Fibroblast of skin of scalp (primary cell): ENCODE results near the gene HABP4. TPM values are rescaled to one million over a fixed set of nuclear protein-coding genes. Genes with fewer than 3 reads are reported as not detected.

Experiments used
- DNase-seq: peaks from one replicate; pipeline ENCODE4 v3.0.0-alpha.2; 2013
- polyA plus RNA-seq, 2 experiments: library from polyadenylated mRNA; unstranded; fragments of 120-200 nt; gene quantifications; one replicate each; pipeline ENCODE4 v1.2.1, GENCODE V29; 2013; ENCODE audit not compliant: insufficient read length in 2 of 2

The HABP4 gene, protein sequence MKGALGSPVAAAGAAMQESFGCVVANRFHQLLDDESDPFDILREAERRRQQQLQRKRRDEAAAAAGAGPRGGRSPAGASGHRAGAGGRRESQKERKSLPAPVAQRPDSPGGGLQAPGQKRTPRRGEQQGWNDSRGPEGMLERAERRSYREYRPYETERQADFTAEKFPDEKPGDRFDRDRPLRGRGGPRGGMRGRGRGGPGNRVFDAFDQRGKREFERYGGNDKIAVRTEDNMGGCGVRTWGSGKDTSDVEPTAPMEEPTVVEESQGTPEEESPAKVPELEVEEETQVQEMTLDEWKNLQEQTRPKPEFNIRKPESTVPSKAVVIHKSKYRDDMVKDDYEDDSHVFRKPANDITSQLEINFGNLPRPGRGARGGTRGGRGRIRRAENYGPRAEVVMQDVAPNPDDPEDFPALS
- 12.5 TPM for polyA plus RNA-seq (2013, experiment 1 of 2; ENCODE audit: insufficient read length)
- 12.5 TPM for polyA plus RNA-seq (2013, experiment 2 of 2; ENCODE audit: insufficient read length)

DNA sequence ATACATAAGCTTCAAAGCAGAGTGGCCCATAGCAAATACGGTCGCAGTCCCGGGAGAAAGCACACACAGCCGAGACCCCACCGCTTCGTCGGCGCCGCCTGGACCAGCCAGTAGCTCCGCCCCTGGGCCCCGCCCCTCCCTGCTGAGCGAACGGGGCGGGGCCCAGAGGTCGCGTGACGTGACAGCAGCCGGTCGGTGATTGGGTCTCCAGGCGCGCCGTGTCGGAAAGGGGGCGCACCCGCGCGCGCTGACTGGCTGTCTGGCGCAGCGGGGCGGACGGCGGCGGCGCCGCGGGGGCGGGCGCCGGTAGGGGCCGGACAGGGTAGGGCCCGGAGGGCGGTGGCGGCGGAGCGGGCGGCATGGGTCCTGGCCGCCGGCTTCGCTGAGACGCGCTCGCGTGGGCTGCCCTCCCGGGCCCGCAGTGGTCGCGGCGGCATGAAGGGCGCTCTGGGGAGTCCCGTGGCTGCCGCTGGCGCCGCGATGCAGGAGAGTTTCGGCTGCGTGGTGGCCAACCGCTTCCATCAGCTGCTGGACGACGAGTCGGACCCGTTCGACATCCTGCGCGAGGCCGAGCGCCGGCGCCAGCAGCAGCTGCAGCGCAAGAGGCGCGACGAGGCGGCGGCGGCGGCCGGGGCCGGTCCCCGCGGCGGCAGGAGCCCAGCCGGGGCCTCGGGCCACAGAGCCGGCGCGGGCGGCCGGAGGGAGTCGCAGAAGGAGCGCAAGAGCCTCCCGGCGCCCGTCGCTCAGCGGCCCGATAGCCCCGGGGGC, at the start of gene HABP4:
HABP4 (plus strand) TSS at position 325 of the 768 bp plus-strand sequence; CDS start at position 436, 111 bp downstream.
- peak; percentile 95 for DNase-seq

DNA sequence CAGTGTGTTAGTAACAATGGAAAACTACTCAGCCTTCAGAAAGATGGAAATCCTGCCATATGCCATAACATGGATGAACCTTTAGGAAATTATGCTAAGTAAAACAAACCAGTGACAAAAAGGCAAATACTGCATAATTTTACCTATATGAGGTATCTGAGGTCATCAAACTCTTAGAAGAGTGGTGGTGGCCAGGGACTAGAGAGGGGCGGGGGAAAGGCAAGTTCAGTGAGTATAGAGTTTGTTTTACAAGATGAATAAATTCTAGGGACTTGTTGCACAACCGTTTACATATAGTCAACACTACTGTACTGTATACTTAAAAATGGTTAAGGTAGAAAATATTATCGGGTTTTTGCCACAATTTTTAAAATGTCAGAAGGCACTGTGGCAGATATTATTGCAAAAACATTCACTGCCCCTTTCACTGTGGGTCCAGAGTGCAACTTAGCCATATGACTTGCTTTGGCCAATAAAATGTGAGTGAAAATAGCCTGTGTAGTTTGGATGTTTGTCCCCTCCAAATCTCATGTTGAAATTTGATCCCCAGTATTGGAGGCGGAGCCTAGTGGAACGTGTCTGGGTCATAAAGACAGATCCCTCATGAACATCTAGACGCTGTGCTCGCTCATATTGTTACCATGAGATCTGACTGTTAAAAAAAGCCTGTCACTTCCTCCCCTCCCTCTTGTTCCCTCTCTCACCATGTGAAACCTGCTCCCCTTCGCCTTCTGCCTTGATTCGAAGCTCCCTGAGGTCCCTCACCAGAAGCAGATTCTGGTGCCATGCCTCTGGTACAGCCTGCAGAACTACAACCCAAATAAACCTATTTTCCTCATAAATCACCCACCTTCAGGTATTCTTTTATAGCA, 41.3 kb upstream of the HABP4 start:
- DNase-seq, result no peak

DNA sequence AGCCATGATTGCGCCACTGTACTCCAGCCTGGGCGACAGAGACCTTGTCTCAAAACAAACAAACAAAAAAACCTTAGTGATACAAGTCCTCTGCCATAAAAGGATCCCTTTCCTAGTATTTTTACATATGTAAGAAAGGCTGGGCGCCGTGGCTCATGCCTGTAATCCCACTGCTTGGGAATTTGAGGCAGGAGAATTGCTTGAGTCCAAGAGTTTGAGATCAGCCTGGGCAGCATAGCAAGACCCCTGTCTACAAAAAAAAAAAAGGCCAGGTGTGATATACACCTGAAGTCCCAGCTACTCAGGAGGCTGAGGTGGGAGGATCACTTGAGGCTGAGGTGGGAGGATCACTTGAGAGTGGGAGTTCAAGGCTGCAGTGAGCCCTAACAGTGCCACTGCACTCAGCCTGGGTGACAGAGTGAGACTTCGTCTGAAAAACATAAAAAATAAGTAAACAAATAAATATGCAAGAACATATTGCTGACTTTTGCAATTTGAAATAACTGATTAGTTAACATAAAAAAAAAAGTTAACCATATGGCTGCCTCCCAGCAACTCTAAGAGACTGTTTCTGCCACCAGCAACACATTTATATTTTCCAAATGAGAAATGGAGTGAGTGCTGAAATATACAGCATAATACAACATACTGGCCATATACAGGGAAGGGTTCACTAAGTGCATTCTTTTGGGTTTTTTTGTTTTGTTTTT, 38.7 kb upstream of the HABP4 start:
- no peak for DNase-seq

DNA sequence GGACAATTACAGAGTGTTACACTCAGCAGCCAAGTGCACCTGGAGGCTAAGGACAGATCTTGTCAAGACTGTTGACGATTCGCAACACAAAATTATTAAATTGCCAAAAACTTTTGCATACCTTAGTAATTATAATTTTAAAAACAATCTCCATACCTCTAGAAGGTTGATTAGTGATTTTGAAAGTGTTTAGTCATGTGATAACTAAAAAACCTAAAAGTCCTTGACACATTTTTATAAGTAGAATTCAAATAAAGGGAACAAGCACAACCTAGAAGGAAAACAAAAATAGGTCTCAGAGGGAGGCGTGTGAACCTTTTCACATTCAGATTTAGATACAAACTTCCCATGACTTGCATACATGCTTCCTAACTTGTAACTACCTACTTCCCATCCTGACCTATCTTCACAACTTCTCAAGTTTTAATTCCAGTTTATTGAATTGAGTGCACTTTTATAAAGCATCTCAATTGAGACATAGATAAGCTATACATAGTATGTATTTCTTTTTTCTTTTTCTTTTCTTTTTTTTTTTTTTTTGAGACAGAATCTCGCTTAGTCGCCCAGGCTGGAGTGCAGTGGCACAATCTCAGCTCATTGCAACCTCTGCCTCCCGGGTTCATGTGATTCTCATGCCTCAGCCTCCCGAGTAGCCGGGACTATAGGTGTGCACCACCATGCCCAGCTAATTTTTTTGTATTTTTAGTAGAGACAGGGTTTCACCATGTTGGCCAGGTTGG, 37.6 kb upstream of the HABP4 start:
- DNase-seq, result no peak

DNA sequence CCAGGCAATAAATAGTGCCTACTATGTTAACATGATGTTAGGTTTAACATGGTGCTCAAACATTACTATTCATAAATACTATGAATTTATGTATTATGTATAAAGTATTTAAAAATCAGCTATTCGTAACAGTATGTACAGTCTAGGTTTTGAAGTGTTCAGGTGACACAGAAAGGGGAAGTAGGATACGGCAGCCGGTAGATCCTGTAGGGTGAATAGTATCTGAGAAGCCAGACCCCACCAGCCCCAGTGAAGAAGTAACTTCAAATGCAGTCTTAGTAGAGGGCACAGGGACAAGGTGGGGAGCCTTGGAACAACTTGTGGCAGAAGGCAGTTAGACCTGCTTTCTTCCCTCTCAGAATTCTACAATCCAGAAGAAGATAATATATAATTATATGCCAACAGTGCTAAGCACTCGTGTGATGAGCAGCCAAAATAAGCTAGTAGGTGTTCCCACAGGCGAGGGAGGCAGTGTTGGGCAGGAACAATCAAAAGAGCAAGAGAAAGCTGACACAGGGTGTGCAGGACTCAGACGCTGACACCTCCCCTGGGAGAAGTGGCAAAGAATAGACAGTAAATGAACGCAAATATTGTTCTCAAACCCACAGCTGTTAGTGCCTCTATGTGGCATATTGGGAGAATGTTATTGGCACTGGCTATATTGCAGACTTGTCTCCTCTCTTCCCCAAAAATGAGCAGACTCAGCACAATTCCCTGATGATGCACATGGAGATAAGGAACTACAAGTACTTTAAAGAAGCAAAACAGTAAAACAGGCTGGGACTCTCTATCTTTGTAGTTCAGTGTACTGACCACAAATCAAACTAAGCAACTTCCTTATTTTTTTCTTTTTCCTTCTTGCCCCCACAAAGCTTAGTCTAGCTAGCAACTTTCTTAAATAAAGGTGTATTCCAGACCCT, 36.4 kb upstream of the HABP4 start:
- no peak for DNase-seq

DNA sequence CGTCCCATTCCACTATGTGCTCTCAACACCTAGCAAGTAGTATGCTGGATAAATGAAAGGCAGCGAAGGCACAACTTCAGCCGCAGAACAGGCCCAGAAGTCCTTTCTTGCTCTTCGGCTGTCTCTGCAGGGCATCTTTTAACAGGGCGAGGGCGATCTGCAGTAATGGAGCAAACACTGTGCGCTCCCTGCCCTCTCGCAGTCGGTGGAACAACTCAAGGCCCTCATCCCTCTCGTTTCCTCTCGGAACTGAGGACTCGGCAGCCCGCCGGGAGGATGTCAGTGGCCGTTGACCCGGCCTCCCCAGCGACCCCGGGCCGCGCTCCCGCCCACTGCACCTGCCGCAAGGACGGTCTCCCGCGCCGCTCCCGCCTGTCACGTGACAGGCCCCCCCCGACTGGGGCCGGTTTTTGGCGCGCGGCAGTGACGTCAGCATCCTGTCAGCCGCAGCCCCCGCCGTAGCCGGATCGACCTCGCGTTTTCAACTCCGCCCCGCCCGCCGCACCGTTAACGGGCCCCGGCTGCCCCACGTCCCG, 32.9 kb upstream of the HABP4 start:
- peak; percentile 82 for DNase-seq

DNA sequence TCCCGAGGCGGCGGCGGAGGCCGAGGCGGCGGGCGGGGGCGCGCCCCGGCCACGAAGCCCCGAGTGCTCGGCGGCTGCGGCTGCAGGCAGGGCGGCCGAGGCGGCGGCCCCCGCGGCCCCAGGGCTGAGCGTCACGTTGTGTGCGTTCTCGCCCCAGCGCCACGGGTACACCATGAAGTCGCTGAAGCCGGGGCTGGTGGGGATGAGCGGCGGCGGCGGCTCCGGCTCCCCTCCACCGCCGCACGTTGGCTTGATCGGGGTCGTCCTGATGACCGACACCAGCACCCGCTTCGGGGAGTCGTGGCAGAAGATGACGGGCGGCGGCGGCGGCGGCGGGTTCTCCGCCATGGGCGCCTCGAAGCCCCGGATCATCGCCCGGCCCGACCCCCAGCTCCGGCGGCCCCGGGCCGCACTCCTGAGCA, 32.3 kb upstream of the HABP4 start:
- no peak for DNase-seq

DNA sequence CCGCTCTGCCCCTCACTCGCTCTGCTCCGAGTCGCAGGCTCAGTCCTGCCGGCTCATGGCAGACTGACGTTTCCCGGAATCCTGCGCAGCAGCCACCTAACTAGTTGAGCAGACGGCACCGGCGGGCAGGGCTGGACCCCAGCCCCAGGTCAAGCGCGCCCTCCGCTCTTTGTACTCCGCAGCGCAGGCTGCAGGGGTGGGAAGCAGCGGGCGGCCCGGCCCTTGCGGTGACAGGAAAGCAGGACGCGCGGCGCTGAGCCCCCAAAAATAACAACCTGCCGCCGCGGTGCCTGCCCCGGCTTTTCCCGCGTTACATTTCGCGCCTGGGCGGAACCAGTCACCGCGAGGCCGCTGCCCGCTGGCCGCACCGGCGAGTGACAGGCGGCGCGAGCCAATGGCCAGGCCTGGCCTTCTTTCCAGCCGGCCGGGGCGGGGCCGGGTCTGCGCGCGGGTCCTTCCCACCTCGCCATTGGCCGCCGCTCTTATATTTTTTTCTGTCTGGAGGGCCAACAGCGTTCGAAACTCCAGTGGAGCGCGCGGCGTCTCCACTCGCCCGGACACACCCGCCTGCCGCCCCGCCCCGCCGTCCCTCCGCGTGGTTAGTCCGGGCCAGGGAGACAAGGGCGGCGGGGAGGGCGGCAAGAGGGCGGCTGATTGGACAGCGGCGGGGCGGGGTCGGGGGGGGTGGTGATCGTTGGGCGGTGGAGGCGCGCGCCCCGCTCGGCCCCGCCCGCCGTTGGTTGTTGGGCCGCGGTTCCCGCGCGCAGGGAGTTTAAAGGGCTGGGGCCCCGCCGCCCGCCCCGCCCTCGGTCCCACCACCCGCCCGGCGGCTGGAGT, 31.7 kb upstream of the HABP4 start, which contains the start of gene ZNF367:
ZNF367 (minus strand) TSS at position 288 of the 837 bp plus-strand sequence. CDS start 338 bp downstream, outside the sequence.
- peak; percentile 99 for DNase-seq

DNA sequence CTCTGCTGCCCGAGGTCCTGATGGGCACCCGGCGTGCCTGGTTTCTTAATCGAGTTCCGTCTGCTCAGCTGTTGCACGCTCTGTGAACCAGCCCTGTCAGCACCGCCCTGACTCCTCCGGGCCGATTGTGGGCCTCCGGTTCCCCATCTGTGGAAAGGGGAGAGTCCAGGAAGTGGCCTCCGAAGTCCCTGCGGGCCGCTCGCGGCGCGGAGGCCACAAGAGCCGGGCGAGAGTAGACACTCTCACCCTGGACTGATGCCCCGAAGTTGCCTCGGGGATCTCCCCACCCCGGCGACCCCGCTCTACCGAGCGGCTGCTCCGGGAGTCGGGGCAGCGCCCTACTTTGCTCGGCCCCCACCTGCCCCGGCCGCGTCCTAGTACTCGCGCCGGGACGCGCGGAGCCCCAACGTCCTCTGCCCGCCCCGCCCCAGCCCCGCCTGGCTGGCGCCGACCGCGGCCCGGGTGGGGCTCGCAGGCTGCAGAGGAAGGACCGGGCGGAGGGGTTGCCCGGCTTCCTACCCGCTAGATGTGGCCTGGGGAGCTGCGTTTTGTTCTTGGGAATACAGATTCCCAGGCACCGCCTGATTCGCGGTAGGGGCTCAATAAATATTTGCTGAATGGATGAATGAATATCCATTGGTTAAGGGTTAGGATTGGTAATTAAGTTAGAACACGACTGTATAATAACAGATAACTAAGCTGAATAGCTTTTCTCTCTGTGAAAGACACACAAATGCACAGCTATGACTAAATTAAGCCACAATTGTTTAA, 30.9 kb upstream of the HABP4 start:
- DNase-seq, result peak; percentile 38

DNA sequence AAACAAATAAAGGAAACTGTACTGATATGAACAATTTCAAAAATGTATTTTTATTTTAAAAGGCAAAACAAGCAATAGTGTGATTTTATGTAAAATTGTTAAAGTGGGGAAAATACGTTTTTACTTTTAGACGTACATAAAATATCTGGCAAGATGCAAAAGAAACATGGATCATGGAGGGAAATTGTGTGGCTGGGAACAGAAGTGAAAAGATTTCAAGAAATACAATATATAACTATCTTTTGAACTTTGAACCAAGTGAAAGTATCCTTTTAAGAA, 30.3 kb upstream of the HABP4 start:
- no peak for DNase-seq

DNA sequence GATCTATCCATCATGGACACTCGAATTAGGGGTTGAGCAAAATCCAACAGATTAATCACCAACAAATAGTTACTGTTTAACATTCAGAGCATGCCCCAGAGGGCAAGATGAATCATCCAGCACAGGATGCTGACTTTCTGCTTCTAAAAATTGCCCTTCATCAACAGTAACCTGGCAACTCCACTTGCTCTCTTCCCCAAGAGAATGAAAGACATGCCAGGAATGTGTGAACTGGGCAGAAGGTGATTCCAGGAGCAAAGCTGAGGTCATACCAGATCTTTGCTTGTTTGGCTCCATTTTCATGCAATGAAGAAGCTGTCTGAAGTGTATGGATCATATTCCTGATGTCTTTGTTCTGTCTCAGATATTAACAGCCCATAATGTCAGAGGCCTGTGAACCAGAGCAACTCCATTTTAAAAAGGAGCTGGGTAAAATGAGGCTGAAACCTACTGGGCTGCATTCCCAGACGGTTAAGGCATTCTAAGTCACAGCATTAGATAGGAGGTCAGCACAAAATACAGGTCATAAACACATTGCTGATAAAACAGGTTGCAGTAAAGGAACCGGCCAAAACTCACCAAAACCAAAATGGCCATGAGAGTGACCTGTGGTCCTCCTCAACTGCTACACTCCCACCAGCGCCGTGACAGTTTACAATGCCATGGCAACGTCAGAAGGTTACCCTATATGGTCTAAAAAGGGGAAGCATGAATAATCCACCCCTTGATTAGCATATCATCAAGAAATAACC, 29.3 kb upstream of the HABP4 start:
- DNase-seq, result peak; percentile 92

DNA sequence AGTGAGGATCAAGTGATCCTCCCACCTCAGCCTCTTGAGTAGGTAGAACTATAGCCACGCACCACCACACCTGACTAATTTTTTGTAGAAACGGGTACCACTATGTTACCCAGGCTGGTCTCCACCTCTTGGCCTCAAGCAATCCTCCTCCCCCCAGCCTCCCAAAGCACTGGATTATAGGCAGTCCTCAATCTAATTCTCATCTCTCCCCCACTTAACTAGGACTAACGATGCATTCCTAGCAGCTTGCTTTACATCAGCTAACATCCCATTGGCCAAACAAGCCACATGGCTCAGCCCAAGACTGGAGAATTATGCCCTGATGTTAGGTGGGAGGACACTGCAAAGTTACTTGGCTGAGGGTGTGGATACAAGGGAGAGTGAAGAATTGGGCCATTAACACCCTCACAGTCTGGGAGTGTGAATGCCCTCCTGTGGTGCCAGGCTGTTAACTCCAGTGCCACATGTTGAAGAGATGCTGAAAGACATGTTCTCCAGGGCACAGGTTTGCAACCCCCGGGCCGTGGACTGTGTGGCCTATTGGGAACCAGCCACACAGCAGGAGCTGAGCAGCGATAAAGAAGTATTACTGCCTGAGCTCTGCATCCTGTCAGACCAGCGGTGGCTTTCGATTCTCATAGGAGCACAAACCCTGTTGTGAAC, 26.5 kb upstream of the HABP4 start:
- DNase-seq, result no peak

DNA sequence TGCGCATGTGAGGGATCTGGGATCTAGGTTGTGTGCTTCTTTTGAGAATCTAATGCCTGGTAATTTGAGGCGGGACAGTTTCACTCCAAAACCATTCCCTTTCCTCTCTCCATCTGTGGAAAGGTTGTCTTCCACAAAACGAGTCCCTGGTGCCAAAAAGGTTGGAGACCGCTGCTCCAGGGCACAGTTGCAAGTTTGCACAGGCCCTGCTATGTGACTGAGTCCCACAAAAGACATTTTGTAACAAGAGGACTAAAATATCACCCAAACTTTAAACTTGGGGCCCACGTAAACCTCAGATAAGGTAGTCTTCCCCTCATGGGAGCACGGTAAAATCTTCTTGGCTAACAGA, 26.0 kb upstream of the HABP4 start:
- DNase-seq, result no peak

DNA sequence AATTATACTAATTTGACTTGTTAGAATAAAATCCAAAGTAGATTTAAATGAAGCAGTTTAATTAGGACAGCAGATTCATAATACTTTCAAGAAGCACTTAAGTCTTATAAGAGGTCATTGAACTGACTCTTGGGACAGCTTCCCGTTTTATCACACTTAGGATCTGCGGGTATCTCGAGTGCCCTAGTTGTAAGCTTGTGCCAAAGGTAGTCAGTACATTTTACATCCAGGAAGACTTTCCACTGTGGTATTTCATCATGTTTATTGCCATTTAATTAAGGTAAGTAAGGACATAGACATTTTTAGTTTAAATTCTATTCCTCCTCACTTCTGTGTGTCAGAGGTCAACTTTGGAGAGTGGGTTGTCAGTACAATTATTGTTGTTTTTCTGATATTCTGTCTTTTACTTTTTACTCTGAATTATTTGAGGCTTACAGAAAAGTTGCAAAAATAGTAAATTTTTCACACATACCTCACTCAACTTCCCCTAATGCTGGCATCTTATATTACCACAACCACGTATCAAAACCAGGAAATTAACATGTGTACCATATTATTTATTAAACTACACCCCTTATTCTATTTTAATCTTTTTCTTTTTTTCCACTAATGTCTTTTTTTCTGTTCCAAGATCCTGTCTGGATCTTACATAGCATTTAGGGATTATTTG, 24.3 kb upstream of the HABP4 start:
- DNase-seq, result no peak

DNA sequence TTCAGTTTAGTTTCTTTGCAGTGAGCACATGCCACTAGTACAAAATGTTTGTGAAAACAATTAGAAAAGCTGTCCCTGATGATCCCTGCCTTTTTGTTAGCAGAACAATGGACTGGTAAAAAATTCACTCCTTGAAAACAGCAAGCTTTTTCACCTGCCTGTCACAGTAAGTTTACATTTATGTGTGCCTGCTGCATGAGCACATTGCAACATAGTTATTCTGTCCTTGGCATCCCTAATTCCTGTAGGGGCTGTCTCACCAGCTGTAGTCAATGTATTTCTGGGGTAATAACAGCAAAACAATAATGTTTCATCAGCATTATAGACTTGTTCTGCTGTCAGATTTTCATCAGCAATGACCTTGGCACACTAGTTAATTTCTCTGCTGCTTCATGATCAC, 20.2 kb upstream of the HABP4 start:
- DNase-seq, result no peak

DNA sequence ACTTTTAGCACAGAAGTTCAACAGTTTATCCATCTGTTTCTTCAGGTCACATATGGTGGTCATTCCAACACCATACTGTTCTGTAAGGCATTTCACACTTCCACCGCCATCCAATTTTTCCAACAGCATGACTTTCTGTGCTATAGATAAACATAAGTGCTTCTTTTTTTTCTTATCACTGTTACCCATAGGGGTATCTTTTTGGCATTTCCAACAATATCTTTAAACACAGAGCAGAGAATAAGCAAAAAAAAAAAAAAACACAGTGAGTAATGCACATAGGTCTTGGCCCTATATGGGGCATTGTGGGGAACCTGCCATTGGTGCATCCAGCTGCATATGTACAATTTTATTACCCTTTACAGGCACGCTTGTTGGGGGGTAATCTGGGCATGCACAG, 19.6 kb upstream of the HABP4 start:
- no peak for DNase-seq
